Measurements from ENCODE around the gene TOX2.

Gene TOX2

DNA sequence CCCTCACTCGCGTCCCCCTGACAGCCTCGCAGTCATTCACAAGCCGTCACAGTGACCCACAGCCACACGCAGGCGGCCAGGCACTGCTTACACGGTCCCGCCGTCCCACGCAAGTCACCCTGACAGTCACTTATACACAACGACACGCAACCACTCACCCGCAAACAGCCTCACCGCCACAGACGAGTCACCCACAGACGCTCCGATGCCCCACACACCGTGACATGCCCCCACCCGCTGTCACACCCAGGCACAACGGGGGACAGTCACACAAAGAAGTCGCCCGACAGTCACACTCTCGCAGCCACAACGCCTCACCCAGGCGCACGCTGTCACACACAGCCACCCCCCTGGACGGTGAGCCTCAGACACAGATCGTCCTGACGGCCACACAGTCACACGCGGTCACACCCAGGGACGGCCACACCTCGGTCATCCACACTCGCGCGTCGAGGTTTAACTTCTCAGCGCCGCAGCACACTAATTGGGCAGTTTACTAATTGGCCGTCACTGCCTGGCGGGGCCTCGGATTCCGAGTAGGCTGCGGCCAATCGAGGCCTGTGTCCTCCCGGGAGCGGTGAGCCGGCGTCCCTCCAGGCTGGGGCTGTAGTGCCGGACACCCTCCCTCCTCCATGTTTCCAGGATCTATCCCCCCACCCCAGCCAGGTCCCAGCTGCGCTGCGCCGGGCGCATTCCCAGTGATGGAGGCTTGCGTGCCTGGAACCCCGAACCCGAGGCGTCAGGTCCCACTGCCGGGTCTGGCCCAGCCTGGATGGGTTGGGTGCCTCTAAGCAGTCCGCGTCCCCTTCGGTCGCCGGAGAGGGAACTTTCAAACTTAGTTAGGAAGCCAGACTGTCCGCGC, 790 bp downstream of the TOX2 start:
- DNase-seq (ENCODE audit: low read depth, low spot score): peak; percentile 65

- DNase-seq (ENCODE audit: low read depth, low spot score): no peak
Measured at GRCh38 chr20:43916073-43916880, 1.6 kb downstream of the TOX2 start.

DNA sequence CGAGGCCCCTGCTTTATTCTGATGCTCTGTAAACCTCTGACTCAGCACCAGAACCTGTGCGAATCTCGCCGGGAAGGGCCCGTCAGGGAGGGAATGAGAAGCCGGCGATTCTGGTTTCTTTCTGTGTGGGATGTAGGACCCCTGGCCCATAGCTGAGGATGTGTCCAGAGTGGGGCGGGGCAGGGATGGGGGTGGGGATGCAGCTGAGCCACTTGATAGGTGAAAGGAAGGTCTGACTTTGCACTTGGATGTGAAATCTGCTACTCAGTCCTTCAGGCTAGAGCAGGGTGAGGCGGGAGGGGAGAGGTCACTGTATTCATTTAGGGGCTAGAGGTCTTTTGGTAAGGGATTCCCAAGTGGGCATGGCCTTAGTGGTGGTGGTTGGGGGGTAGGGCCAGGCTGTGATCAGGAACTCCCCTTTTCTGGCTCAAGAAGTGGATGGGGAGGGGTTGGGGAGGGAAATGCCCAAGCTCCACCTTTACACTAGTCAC, 2.3 kb downstream of the TOX2 start:
- no peak for DNase-seq (ENCODE audit: low read depth, low spot score)

- no peak for DNase-seq (ENCODE audit: low read depth, low spot score)
Measured at GRCh38 chr20:43917380-43917779, 2.7 kb downstream of the TOX2 start.

DNA sequence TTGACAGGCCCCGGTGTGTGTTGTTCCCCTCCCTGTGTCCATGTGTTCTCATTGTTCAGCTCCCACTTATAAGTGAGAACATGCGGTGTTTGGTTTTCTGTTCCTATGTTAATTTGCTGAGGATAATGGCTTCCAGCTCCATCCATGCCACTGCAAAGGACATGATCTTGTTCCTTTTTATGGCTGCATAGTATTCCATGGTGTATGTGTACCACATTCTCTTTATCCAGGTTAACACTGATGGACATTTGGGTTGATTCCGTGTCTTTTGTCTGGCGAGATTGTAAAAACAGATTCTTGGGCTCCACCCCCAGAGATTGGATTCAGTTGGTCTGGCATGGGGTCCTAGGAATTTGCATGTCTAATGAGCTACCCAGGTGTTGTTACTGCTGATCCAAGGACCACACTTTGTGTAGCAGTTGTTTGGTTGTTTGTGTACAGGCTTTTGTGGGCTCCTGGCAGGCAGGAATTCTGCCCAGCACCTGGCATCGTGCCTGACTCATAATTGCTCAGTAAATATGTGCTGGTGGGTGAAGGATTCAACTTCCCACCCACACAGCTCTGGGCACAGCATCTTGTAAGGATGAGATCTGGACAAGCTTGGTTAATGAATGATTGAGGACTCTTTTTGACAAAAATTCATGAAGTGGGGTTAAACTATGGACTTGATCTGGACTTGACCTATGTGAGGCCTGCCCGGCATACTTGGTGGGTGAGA, 5.2 kb downstream of the TOX2 start:
- no peak for DNase-seq (ENCODE audit: low read depth, low spot score)

DNA sequence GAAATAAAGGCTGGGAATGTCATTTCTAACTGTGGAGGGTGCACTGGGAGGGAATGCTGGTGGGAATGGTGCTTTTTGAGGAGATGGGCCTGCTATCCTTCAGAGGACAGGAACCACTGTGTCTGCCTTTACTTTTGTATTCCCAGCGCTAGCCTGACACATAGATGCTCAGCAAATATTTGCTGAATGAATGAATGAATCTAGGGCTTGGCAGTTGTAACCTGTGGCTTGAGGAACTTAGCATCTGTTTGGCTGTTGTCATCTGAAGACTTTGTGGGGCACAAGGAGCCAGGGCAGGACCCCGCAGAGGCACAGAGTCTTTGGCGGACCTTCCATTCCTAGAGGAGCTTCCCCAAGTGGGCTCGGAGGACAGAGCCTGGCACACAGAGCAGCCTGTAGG, 6.1 kb downstream of the TOX2 start:
- no peak for DNase-seq (ENCODE audit: low read depth, low spot score)

GRCh38 chr20:43921227-43921780, 6.7 kb downstream of the TOX2 start:
- DNase-seq (ENCODE audit: low read depth, low spot score): no peak

GRCh38 chr20:43922614-43923013, 8.0 kb downstream of the TOX2 start:
- DNase-seq (ENCODE audit: low read depth, low spot score): no peak

- DNase-seq (ENCODE audit: low read depth, low spot score): no peak
Measured at GRCh38 chr20:43923322-43923721, 8.7 kb downstream of the TOX2 start.

GRCh38 chr20:43923917-43924316, 9.3 kb downstream of the TOX2 start:
- no peak for DNase-seq (ENCODE audit: low read depth, low spot score)

DNA sequence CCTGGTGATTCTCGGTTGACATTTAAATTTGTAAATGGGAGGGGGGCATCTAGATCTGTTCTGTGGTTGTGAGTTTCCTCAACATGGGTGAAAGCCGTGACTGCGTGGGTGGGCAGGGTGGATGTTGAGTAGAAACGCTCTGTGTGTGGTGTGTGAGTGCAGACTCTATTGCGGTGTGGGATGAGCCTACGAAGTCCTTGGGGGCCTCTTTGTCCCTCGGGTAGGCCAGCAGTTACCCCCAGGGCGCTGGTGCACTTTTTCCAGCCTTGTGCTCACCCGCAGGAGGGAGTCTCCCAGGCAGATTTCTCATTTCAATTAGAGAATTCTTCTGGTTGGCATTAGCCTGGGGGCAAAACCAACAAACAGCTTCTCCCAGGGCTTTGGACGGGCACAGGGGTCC, 10.6 kb downstream of the TOX2 start:
- no peak for DNase-seq (ENCODE audit: low read depth, low spot score)

DNA sequence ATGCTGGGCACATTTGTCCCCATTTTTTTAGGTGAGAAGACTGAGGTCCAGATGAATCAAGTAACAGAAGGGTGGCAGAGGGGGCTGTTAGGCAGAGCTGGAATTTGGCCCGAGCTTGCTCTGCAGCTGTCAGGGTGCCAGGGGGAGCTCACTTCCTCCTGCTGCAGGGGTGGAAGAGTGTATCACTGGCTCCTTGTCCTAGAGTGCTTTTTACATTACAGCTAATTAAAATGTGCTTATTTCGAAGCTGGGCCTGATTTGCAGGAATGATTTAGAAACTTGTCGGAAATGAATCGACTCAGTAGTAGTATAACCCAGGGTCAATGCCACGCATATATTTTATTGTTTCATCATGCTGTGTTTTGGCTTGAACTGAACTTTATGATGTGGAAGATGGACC, 11.1 kb downstream of the TOX2 start:
- DNase-seq (ENCODE audit: low read depth, low spot score): no peak

GRCh38 chr20:43926287-43927050, 11.8 kb downstream of the TOX2 start:
- DNase-seq (ENCODE audit: low read depth, low spot score): no peak

GRCh38 chr20:43931976-43932375, 17.3 kb downstream of the TOX2 start:
- no peak for DNase-seq (ENCODE audit: low read depth, low spot score)

DNA sequence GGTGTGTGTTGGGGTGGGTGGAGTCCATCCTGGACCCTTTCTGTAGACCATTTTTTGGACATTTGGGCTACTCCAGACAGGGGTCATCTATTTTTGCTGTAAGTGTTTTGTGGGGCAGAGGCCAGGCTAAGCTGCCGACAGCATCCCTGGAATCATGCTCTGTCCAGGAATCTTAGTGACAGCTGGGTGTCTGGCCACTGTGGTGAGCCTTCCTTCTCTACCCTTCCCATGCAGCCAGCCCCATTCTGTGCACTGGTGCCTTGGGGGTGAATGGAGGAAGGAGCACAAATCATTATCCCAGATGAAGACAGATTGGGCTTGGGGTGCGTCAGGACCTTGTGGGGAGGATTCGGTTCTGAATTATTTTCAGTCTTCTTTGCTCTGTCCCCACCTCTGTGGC, 20.2 kb downstream of the TOX2 start:
- no peak for DNase-seq (ENCODE audit: low read depth, low spot score)

DNA sequence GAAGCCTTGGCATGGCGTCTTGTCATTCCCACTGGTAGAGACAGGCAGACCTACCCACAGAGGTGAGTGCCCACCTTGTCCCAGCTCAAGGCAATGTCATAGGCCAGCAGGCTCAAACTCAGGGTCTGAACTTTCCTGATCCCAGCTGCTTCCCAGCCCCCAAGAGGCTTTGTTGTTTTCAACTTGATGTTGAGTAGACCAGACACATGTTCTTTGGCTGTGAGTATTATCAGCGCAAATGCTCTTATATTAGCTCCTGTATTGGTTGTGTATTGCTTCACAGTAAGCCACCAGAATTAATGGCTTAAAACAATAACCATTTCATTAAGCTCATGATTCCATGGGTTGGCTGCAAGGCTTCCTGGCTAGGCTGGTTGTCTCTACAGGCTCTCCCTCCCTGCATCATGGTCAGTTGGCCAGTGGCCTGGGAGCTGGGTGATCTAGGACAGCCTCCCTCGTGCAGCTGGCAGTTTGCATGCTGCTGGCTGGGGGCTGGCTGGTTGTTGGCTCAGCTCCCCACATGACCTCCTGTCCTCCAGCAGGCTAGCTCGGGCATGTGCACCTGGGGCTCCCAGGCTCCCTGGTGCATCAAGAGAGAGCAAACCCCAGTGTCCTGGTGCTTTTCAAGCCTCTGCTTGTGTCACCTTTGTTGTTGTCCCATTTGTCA, 21.6 kb downstream of the TOX2 start:
- DNase-seq (ENCODE audit: low read depth, low spot score): no peak

GRCh38 chr20:43936805-43937204, 22.2 kb downstream of the TOX2 start:
- no peak for DNase-seq (ENCODE audit: low read depth, low spot score)

DNA sequence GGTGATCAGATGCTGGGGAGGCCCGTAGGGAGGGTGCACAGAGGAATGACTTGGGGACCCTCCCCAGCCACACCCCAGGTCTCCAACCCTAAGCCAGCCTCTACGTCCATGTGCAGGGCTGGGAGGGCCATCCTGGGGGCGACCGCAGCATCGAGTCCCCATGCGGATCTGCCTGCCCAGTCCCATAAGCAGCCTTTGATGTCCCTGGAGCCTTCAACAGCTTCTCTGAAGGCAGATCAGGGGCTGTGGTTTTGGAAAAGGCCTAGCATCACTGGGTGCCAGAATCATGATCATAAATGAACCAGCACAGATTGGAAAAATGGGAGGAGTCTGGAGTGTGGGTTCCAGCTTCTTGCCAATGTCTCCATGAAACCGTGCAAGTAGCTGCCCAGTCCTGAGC, 22.9 kb downstream of the TOX2 start:
- no peak for DNase-seq (ENCODE audit: low read depth, low spot score)

DNA sequence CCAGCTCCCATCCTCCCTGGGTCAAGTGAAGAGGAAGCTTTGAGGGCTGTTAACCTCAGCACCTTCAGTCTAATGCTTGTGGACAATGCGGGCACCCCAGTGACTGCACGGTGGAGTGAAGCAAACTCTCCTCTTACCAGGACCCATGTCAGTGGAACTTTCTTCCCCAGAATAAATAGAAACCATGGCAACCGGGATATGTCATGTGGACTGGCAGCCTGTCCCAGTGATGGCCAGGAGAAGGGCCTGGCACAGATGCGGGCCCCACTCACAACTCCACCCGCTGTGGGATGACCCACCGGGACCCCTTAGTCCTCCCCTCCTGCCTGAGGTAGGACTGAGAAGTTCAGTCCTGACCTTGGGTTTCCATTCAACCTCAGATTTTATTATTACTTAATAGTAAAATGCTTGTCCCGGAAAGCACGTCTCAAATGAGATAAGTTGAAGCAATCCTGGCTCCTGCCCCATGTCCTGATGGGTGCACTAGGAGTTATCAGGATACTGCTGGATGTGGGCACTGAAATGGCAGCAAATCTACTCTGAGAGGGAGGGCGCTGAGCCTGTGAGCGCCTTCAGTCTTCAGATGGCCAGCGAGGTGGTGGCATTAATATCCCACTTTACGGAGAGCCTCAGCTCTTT, 23.5 kb downstream of the TOX2 start:
- DNase-seq (ENCODE audit: low read depth, low spot score): no peak
